ENCODE measurements around the gene DLX4.

DLX4 gene

DNA sequence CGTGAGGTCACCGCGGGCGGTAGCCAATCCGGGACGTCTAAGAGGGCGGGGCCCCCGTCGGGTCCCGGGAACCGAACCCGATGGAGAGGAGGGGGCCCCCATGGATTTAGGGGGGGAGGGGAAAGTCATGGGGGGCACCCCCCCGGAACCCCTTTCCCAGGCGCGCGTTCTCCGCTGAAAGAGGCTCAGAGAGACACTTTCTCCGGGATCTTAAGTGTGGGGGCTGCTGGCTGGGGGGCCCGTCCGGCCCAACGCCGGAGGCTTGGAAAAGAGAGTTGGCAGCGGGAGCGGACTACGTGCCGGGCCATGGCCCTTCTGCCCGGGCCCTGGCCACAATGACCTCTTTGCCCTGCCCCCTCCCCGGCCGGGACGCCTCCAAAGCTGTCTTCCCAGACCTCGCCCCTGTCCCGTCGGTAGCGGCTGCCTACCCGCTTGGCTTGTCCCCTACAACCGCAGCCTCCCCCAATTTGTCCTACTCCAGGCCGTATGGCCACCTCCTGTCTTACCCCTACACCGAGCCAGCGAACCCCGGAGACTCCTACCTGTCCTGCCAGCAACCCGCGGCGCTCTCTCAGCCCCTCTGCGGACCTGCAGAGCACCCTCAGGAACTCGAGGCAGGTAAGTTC is at the start of gene DLX4:
DLX4 (plus strand) TSS at position 57 of the 626 bp plus-strand sequence; CDS start at position 336, 279 bp downstream.
- no peak for DNase-seq (ENCODE audit: low spot score)

DNA sequence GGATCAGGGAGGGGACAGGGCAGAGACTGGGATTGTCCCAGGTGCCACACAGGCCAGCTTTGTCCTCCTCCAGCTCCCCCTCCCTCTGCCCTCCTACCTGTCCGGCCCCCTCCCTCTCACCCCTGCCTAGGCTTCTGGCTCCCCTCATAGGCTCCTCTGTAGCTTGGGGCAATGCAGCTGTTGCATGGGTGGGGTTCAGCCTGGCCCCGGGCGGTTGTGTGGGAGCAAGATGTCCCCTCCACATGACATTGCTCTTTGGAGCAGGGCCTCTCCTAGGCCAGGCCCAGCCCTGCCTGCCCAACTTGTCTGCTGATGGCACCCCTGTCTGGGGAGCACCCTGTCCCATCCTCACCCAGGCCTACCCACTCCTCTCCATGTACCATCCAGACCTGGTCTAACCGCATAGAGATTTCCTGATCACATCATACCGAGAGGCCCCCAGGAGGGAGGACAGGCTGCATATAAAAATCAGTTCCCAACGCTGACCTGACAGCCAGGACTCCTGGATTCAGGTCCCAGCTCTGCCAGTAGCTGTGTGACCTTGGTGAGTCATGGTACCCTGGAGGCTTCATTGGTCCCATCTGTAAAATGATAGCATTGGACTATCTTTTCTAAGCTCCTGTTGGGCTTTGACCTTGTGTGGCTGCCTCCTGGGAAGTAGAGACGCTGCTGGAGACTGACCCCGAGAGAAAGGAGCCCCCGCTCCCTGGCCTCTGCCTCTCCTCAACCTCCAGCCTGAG is 48.8 kb upstream of the DLX4 start:
- no peak for DNase-seq (ENCODE audit: low spot score)

- DNase-seq (ENCODE audit: low spot score) = no peak
These were observed 46.9 kb upstream of the DLX4 start for GRCh38 chr17:49922095-49922494.

- DNase-seq (ENCODE audit: low spot score) = no peak
These were observed 44.9 kb upstream of the DLX4 start for GRCh38 chr17:49924116-49924515.

DNA sequence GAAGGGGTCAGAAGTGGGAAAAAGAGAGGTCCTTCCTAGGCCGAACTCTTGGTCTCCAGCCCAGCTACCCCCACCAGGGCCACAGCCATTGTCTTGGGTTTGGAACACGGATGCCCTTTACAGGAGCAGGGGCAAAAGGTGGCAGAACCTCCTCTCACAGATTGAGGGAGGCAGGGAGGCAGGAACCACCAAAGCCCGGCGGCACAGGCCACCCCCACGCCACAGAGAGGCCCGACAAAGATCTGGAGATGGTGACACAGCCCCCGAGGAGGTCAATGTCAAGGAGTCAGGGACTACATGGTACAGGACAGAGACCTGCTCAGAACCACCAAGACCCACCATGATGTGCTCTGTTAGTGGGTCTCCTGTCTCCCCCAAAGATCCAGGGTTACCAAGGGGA is 44.4 kb upstream of the DLX4 start:
- DNase-seq (ENCODE audit: low spot score) = no peak

DNA sequence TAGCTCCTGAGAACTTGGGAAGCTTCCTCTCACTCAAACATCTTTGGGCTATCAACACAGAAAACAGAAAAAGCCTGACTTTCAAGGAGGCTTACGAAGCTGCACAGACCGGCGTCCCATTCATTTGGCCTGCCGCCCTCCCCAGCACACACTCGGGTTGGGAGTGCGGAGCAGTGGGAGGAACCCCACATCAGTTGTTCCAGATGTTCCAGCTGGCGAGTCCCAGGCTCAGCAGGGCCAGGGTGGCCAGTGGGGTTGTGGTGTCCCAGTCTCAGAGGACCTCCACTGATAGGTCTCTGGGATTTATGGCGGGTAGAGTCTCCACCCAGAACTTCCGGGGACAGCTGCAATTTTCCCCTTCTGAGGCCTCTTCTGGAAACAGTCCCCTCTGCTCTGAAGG is 43.1 kb upstream of the DLX4 start:
- no peak for DNase-seq (ENCODE audit: low spot score)

DNA sequence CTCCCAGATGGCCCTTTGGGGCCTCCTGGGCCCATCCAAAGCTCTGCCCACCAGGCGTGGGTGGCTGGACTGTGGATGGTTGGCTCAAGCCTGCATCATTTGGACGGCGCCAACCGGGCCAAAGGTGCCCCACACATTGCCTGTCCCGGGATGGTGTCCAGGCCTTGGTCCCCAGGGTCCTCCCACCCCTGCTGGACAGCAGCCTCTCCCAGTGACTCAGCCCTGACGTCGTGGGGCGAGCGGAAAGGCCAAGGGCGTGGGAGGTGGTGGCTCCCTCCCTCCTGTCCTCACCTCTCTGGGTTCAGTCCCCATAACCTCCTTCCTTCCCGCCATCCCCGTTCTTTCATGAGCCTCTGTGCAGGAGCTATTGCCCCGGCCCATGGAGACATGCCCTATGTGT is 42.1 kb upstream of the DLX4 start:
- DNase-seq (ENCODE audit: low spot score) = no peak

GRCh38 chr17:49928126-49928800 is 40.7 kb upstream of the DLX4 start:
- DNase-seq (ENCODE audit: low spot score) = no peak

DNA sequence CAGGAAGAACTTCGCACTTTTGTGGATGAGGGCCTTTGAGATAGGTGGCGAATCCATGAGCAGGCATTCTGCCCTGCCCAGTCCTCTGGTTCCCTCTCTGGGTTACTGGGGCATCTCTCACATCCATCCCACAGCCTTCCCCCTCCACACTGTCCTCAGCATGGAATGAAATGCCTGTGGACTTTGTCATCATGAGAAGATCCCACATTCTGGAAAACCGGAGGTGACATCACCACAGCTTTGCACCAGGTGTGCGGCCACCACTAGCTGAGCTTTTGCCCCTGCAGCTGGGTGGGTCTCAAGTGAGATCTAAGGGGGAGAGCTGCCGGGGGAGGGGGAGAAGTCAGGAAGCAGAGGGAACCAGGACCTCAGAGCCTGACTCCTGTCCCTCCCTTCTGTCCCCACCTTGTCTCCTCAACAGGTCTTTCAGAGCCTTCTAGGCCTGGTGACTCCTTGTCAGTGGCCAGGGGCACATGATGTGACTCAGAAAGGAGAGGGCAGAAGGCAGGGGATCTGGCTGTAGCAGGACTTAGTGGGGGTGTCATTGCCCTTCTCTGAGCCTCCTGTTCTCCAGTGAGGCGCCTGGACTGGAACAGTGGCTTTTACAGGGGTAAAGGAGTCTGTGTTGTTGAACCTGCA is 40.0 kb upstream of the DLX4 start:
- no peak for DNase-seq (ENCODE audit: low spot score)

DNA sequence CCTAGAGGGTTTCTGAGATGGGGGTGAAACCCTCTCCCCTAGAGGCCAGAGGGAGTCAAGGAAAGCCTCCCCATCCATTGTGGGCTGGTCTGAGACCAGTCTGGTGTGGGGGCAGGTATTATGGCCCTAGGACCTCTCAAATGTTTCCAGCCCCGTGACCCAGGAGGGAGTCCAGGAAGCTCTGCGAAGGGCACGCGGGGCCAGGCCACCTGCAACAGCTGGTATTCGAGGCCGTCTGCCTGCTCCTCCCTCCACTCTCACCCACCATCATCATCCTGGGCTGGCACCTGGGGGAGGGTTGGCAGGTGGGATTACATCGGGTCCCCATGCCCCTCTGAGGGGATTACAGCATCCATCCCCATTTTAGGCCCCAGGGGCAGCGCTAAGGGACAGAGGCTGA is 38.1 kb upstream of the DLX4 start:
- DNase-seq (ENCODE audit: low spot score) = no peak

- no peak for DNase-seq (ENCODE audit: low spot score)
These were observed 37.4 kb upstream of the DLX4 start for GRCh38 chr17:49931416-49932137.

DNA sequence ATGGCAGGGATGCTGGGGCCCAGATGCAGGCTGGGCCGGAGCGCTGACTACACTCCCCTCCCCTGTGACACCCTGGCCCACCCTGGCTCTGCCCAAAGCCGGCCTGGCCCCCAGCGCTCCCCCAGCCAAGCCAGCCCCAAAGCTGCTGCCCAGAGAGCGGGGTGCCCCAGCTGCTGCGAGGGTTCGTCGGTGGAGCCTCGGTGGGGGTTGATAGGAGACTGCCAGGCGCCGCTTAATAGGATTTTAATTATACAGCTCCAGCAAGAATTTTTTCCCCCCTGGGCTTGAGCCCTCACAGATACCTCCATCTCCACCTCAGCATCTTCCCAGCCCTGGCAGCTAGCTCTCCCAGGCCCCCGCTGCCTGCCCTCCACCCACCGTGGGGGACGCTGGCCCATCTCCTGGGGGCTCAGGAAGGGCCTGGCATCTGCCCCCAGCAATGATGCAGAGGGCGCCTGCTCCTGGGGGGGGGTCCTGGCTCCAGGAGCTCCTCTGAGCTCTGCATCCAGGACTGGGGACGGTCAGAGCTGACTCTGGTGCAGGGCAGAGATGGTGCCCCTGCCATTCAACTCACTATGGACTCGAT is 36.8 kb upstream of the DLX4 start:
- no peak for DNase-seq (ENCODE audit: low spot score)

GRCh38 chr17:49932901-49933300 is 36.1 kb upstream of the DLX4 start:
- DNase-seq (ENCODE audit: low spot score) = no peak

DNA sequence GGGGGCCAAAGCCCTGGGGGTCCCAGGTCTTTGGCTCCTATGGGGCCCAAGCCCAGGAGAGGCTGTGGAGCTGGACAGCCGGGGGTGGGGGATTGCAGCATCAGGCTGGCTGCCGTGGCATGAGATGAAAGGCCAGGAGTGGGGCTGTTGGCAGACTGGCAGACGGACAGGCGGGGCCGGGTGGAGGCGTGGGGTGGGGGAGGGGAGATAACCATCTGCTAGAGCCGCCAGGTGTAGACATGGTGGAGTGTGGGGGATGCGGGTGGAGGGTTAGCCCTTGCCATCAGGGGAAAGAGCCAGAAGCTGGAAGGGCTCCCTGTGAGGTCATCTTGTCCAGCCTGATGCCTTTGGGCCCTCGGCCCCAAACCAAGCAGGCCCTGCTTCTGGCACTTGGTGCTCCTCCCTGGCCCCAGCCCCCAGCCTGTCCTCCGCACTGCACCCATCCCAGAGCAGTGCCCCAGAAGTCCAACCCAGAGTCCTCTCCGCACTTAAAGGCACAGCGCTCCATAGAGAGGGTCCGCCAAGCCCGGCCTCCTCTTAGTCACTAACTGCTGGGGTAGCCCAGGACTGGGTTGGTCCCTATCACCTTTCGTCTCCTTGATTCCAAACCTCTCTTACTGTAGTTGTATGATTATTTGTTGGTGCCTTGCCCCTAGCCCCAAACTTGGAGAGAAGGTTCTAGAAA is 33.3 kb upstream of the DLX4 start:
- DNase-seq (ENCODE audit: low spot score) = no peak

GRCh38 chr17:49936386-49936785 is 32.6 kb upstream of the DLX4 start:
- no peak for DNase-seq (ENCODE audit: low spot score)

DNA sequence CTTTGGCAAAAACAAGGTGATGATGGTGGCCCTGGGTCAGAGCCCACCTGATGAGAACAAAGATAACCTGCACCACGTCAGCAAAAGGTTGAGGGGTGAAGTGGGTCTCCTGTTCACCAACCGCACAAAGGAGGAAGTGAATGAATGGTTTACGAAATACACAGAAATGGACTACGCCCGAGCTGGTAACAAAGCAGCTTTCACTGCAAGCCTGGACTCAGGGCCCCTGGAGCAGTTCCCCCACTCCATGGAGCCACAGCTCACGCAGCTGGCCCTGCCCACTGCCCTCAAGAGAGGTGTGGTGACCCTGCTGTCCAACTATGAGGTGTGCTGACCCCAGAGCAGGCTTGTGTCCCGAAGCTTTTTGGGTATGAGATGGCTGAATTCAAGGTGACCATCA is 29.7 kb upstream of the DLX4 start:
- no peak for DNase-seq (ENCODE audit: low spot score)

GRCh38 chr17:49941427-49941826 is 27.6 kb upstream of the DLX4 start:
- no peak for DNase-seq (ENCODE audit: low spot score)

DNA sequence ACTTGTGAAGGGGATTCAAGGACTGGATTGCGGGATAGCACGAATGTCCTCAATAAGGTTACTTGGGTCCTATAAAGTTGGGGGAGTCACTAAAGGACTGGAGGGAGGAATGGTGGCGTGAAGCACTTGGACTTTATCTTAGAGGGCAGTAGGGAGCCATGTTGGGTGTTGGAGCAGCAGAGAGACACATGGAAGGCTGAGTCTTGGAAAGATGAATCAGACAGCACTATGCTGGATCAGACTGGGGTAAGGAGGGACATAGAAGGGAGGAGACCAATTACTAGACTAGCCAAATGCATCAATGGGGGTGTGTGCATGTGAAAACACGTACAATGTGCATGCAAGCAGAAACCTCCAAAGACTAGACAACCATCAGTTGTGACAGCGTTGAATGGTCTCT is 26.0 kb upstream of the DLX4 start:
- DNase-seq (ENCODE audit: low spot score) = no peak

DNA sequence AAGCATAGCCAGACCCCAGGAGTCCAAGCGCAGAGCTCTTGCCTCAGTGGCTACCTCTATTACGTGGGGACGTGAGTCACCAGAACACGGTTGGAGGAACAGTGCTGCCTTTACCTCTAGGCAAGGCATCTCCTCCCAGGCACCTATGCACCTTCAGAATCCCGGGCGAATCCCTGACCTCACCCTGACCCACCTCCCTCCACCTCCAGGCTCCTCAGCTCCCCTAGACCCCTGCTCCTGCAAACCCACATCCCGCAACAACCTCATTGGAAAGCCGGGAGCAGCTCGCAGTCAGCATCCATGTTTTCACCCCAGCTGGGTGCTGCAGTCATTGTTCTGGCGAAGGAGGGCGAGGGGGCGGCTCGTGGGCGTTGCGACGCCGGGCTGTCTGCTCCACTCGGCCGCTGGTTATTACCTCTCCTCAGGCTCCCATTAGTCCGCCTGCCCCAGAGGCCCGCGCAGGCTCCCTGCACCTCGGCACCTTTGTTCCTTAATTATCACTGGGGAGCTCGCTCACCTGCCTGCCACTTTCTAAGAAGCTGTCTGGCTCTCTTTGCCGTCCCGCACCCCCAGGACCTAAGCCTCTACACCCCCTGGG is 24.6 kb upstream of the DLX4 start:
- DNase-seq (ENCODE audit: low spot score) = no peak

DNA sequence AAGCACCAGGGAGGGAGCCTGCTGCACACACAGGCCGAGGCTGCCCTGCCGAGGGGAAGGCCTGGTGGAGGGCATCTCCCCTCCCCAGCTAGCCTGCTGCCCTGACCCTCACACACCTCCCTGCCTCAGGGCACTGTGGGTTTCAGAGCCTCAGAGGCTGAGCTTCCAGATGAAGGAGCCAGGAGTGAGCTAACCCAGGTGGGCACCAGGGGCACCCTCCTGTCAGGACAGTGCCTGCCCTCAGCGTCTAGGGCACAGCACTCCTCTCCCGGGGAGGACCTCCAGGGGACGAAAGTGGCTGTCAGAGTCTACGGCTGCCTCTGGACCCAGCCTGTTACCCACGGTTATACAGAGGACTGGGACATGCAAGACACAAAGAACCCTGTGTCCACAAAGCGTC is 22.8 kb upstream of the DLX4 start:
- DNase-seq (ENCODE audit: low spot score) = no peak
